IPS-20b (cell line): ENCODE data around the gene DDX25.
"Not testable (repeated sequence)": the region's sequence is repeated elsewhere in the genome, so short reads cannot be mapped to it uniquely, and the experiment has no call there.

ENCODE experiments used
- H3K27ac ChIP-seq: one replicate; pipeline ENCODE4 v1.5.1; 2013; ENCODE audit warnings: low read length
- H3K27me3 ChIP-seq: 2 replicates; pipeline ENCODE4 v1.6.1; 2013; ENCODE audit warnings: mild to moderate bottlenecking, low read length, inconsistent platforms; ENCODE audit not compliant: insufficient read depth
- H3K36me3 ChIP-seq: 2 replicates; pipeline ENCODE4 v1.6.1; 2013; ENCODE audit warnings: low read depth, mild to moderate bottlenecking, inconsistent platforms, low read length, moderate library complexity; ENCODE audit not compliant: insufficient read depth
- H3K4me1 ChIP-seq: 2 replicates; pipeline ENCODE4 v1.6.1; 2013; ENCODE audit warnings: mild to moderate bottlenecking, control low read depth, inconsistent platforms, low read length, moderate library complexity; ENCODE audit not compliant: insufficient read depth
- H3K4me3 ChIP-seq: 2 replicates; pipeline ENCODE4 v1.5.1; 2013; ENCODE audit warnings: mild to moderate bottlenecking, low read length, inconsistent platforms
- H3K9ac ChIP-seq: 2 replicates; pipeline ENCODE4 v1.6.1; 2013; ENCODE audit warnings: low read depth, mild to moderate bottlenecking, inconsistent platforms, low read length, moderate library complexity
- H3K9me3 ChIP-seq: 2 replicates; pipeline ENCODE4 v1.6.1; 2013; ENCODE audit warnings: mild to moderate bottlenecking, low read depth, low read length, inconsistent platforms; ENCODE audit not compliant: insufficient read depth

The DDX25 gene

GRCh38 chr11:125903711-125904659, at the start of gene DDX25:
TSS of gene DDX25 (plus strand) at chr11:125904508. CDS start at chr11:125904518, 10 bp downstream.
- Histone ChIP-seq H3K27me3 (peaks cover 21% of the 10 kb centered on the region), H3K9ac (peak within 1 kb of the TSS; percentile 50; the same call in 1 of the 2 replicates), H3K36me3 (peaks cover 30% of the 10 kb centered on the region), H3K4me1 (no peaks in the 10 kb centered on the region; the same call in 1 of the 2 replicates), H3K4me3 (peak within 1 kb of the TSS; percentile 91), H3K9me3 (peaks cover 6% of the 10 kb centered on the region; the same call in 1 of the 2 replicates), H3K27ac (no peak within 1 kb of the TSS)

GRCh38 chr11:125857670-125858069, 46.6 kb upstream of the DDX25 start:
- H3K9me3 ChIP-seq: peaks cover 19% of the 10 kb centered on the region
- H3K27me3 ChIP-seq, H3K27ac ChIP-seq, H3K9ac ChIP-seq, H3K4me3 ChIP-seq, H3K36me3 ChIP-seq, H3K4me1 ChIP-seq: not testable (repeated sequence)

GRCh38 chr11:125862786-125863185, 41.5 kb upstream of the DDX25 start:
- not testable (repeated sequence) for H3K27me3 ChIP-seq, H3K27ac ChIP-seq, H3K9me3 ChIP-seq, H3K36me3 ChIP-seq, H3K9ac ChIP-seq, H3K4me1 ChIP-seq, H3K4me3 ChIP-seq

- not testable (repeated sequence) for H3K36me3 ChIP-seq, H3K27me3 ChIP-seq, H3K9me3 ChIP-seq, H3K4me1 ChIP-seq, H3K9ac ChIP-seq, H3K4me3 ChIP-seq, H3K27ac ChIP-seq
Observed at GRCh38 chr11:125865354-125865753, 39.0 kb upstream of the DDX25 start.

- H3K4me1 ChIP-seq: no peaks in the 10 kb centered on the region
- H3K27me3 ChIP-seq: no peaks in the 10 kb centered on the region
- no peak overlapping the region for H3K4me3 ChIP-seq
- no peak overlapping the region for H3K9ac ChIP-seq
- no peak overlapping the region for H3K27ac ChIP-seq
- H3K36me3 ChIP-seq: no peaks in the 10 kb centered on the region
- peaks cover 13% of the 10 kb centered on the region; the same call in 1 of the 2 replicates for H3K9me3 ChIP-seq
Observed at GRCh38 chr11:125869521-125869920, 34.8 kb upstream of the DDX25 start.

- no peak overlapping the region for H3K27ac ChIP-seq
- no peaks in the 10 kb centered on the region for H3K27me3 ChIP-seq
- peaks cover 9% of the 10 kb centered on the region; the same call in 1 of the 2 replicates for H3K9me3 ChIP-seq
- H3K9ac ChIP-seq: no peak overlapping the region
- H3K36me3 ChIP-seq: no peaks in the 10 kb centered on the region
- no peaks in the 10 kb centered on the region for H3K4me1 ChIP-seq
- no peak overlapping the region for H3K4me3 ChIP-seq
Observed at GRCh38 chr11:125871391-125872137, 32.7 kb upstream of the DDX25 start.

- Histone ChIP-seq H3K27me3 (no peaks in the 10 kb centered on the region), H3K4me3 (no peak overlapping the region), H3K4me1 (no peaks in the 10 kb centered on the region), H3K9ac (no peak overlapping the region), H3K9me3 (peaks cover 9% of the 10 kb centered on the region; the same call in 1 of the 2 replicates), H3K27ac (no peak overlapping the region), H3K36me3 (no peaks in the 10 kb centered on the region)
Observed at GRCh38 chr11:125872138-125872491, 32.2 kb upstream of the DDX25 start.

GRCh38 chr11:125873881-125874555, 30.3 kb upstream of the DDX25 start:
- H3K36me3 ChIP-seq: no peaks in the 10 kb centered on the region
- peaks cover 9% of the 10 kb centered on the region; the same call in 1 of the 2 replicates for H3K9me3 ChIP-seq
- H3K4me3 ChIP-seq: no peak overlapping the region
- peaks cover 7% of the 10 kb centered on the region; the same call in 1 of the 2 replicates for H3K27me3 ChIP-seq
- no peak overlapping the region for H3K9ac ChIP-seq
- H3K27ac ChIP-seq: no peak overlapping the region
- H3K4me1 ChIP-seq: no peaks in the 10 kb centered on the region

- no peak overlapping the region for H3K27ac ChIP-seq
- H3K9me3 ChIP-seq: peaks cover 9% of the 10 kb centered on the region; the same call in 1 of the 2 replicates
- H3K9ac ChIP-seq: no peak overlapping the region
- no peaks in the 10 kb centered on the region for H3K4me1 ChIP-seq
- peaks cover 13% of the 10 kb centered on the region; the same call in 1 of the 2 replicates for H3K27me3 ChIP-seq
- no peak overlapping the region for H3K4me3 ChIP-seq
- no peaks in the 10 kb centered on the region for H3K36me3 ChIP-seq
Observed at GRCh38 chr11:125874556-125875124, 29.7 kb upstream of the DDX25 start.

- no peaks in the 10 kb centered on the region for H3K36me3 ChIP-seq
- no peaks in the 10 kb centered on the region for H3K4me1 ChIP-seq
- H3K4me3 ChIP-seq: no peak overlapping the region
- peaks cover 5% of the 10 kb centered on the region for H3K9me3 ChIP-seq
- no peak overlapping the region for H3K27ac ChIP-seq
- H3K9ac ChIP-seq: no peak overlapping the region
- peaks cover 22% of the 10 kb centered on the region for H3K27me3 ChIP-seq
Observed at GRCh38 chr11:125881291-125881690, 23.0 kb upstream of the DDX25 start.

GRCh38 chr11:125883375-125883774, 20.9 kb upstream of the DDX25 start:
- Histone ChIP-seq H3K9ac (no peak overlapping the region), H3K9me3 (peaks cover 11% of the 10 kb centered on the region), H3K27me3 (peaks cover 24% of the 10 kb centered on the region), H3K27ac (no peak overlapping the region), H3K36me3 (no peaks in the 10 kb centered on the region), H3K4me1 (no peaks in the 10 kb centered on the region), H3K4me3 (no peak overlapping the region)
